Transverse colon (tissue), 4 donors: ENCODE data around the gene TRIM54. TPM values are rescaled to one million over a fixed set of nuclear protein-coding genes. Genes with fewer than 3 reads are reported as not detected.

Experiments
- DNase-seq: peaks from one replicate; pipeline ENCODE4 v3.0.0-alpha.2; 2019
- H3K27ac ChIP-seq, 4 donors: fragments of 200-600 bp; sonication (generic); 2 replicates each; pipeline ENCODE4 v1.5.1; 2016 to 2018; ENCODE audit warnings: inconsistent platforms in 4 of 4
- H3K27me3 ChIP-seq: fragments of 200-600 bp; sonication (generic); 2 replicates; pipeline ENCODE4 v1.5.1; 2017; ENCODE audit warnings: inconsistent platforms
- H3K36me3 ChIP-seq, 4 donors: fragments of 200-600 bp; sonication (generic); 2 replicates each; pipeline ENCODE4 v1.5.1; 2017 to 2019; ENCODE audit warnings: inconsistent platforms in 4 of 4
- H3K4me1 ChIP-seq, 4 donors: fragments of 200-600 bp; sonication (generic); 2 replicates each; pipeline ENCODE4 v1.5.1; 2017 to 2020; ENCODE audit warnings: inconsistent platforms in 4 of 4
- H3K4me3 ChIP-seq, 4 donors: fragments of 200-600 bp; sonication (generic); 1 replicate in 1 of 4; 2 replicates in 3 of 4; pipeline versions ENCODE4 v1.5.1 to v1.6.1; 2017 to 2019; ENCODE audit warnings: inconsistent platforms in 4 of 4
- H3K9me3 ChIP-seq, 2 donors: fragments of 200-600 bp; sonication (generic); 2 replicates each; pipeline ENCODE4 v1.5.1; 2017 to 2019; ENCODE audit warnings: inconsistent platforms in 2 of 2
- CTCF ChIP-seq, 5 experiments: fragments of 200-600 bp in 3 of 5; fragments of 450-650 bp in 2 of 5; sonication (generic) in 3 of 5; IDR thresholded peaks; 1 replicate in 2 of 5; 2 replicates in 3 of 5; pipeline ENCODE4 v1.5.1; 2016 to 2017; ENCODE audit warnings: antibody characterized with exemption in 5 of 5, inconsistent platforms in 3 of 5, mild to moderate bottlenecking in 2 of 5, moderate library complexity in 1 of 5
- EP300 ChIP-seq: sonication (generic); formaldehyde crosslinking; IDR thresholded peaks from one replicate; pipeline ENCODE4 v1.6.1; 2017; ENCODE audit warnings: antibody characterized with exemption, low read depth
- POLR2A ChIP-seq: fragments of 450-650 bp; IDR thresholded peaks from one replicate; pipeline ENCODE4 v1.6.1; 2016; ENCODE audit warnings: antibody characterized with exemption, mild to moderate bottlenecking, moderate library complexity
- POLR2AphosphoS5 ChIP-seq, 3 donors: sonication (generic); formaldehyde crosslinking; IDR thresholded peaks; one replicate each; pipeline ENCODE4 v1.6.1; 2016; ENCODE audit warnings: antibody characterized with exemption in 3 of 3
- WGBS, 2 donors: methylation state at CpG; one replicate each; pipeline ENCODE4 v1.1.5; 2018; ENCODE audit warnings: low coverage in 1 of 2; 5-methylcytosine and 5-hydroxymethylcytosine counted together
- in situ Hi-C, 4 donors: fragments of 200-750 bp; cut with MboI; loops; one replicate each; pipeline versions ENCODE4 v1.15.0 to v1.15.1; 2017; ENCODE audit warnings: low sequenced_read_pairs in 3 of 4, low pct_ligation_motif_present in 1 of 4, low pct_unique_long_range_greater_than_20kb in 1 of 4
- intact Hi-C: fragments of 100-400 bp; cut with DNase I; formaldehyde crosslinking; loops from one replicate; pipeline ENCODE4 v1.15.1; 2023; ENCODE audit warnings: low total_unique reads
- total RNA-seq, 4 donors: library from RNA; depleted of rRNA; stranded (reverse); fragments of >200 nt; gene quantifications; one replicate each; pipeline ENCODE4 v1.1.0, GENCODE V29; 2016

TRIM54 gene
- total RNA-seq, 4 donors from 2014 or later, result 0.40 to 1.9 (median 1.2) TPM; not detected in 1

GRCh38 chr2:27258051-27258450, 24.2 kb upstream of the TRIM54 start:
- in situ Hi-C loops, result no loop called here
- TF ChIP-seq POLR2AphosphoS5 (IDR thresholded peaks at IDR 0.05) (no peak), EP300 (no peak), CTCF (IDR thresholded peaks at IDR 0.05) (no peak), POLR2A (no peak)
- Histone ChIP-seq H3K4me1 (peaks cover 4 to 14% (median 13%) of the 10 kb centered on the region in 4 donors), H3K27me3 (peaks cover 90% of the 10 kb centered on the region), H3K9me3 (no peaks in the 10 kb centered on the region), H3K4me3 (no peak overlapping the region), H3K36me3 (no peaks in the 10 kb centered on the region), H3K27ac (no peak overlapping the region)
- intact Hi-C loops, result no loop called here
- 80 to 83% methylated on average over 1 to 8 of the region's 8 CpGs for WGBS, 2 donors
- no peak for DNase-seq

- intact Hi-C loops, result no loop called here
- 35 to 52% methylated on average over 9 to 11 of the region's 11 CpGs for WGBS, 2 donors
- peaks cover 100% of the 10 kb centered on the region for H3K27me3 ChIP-seq
- H3K9me3 ChIP-seq, result no peaks in the 10 kb centered on the region
- in situ Hi-C loops, result no loop called here
- no peak overlapping the region for H3K27ac ChIP-seq
- no peaks in the 10 kb centered on the region for H3K36me3 ChIP-seq
- peaks cover 14 to 36% (median 35%) of the 10 kb centered on the region in 4 donors for H3K4me1 ChIP-seq
- TF ChIP-seq EP300 (no peak), POLR2A (no peak), POLR2AphosphoS5 (IDR thresholded peaks at IDR 0.05) (no peak), CTCF (IDR thresholded peaks at IDR 0.05) (no peak)
- DNase-seq, result no peak
- no peak overlapping the region for H3K4me3 ChIP-seq
These were observed 20.8 kb upstream of the TRIM54 start for GRCh38 chr2:27261241-27261925.

GRCh38 chr2:27261926-27262298, 20.3 kb upstream of the TRIM54 start:
- intact Hi-C loops (no loop called here), in situ Hi-C loops (no loop called here)
- TF ChIP-seq POLR2AphosphoS5 (IDR thresholded peaks at IDR 0.05), result no peak
- no peak for TF ChIP-seq EP300
- no peak for TF ChIP-seq POLR2A
- no peak for TF ChIP-seq CTCF (IDR thresholded peaks at IDR 0.05)
- Histone ChIP-seq H3K4me1 (peaks cover 14 to 36% (median 35%) of the 10 kb centered on the region in 4 donors), H3K27me3 (peaks cover 100% of the 10 kb centered on the region), H3K36me3 (no peaks in the 10 kb centered on the region), H3K9me3 (no peaks in the 10 kb centered on the region), H3K27ac (no peak overlapping the region), H3K4me3 (peak overlapping the region in 3 of 4 donors; percentile 26 to 57 (median 49))
- DNase-seq, result no peak
- WGBS, 2 donors, result 4% methylated on average over 18 of the region's 40 CpGs; no CpG with 5 or more reads in 1 of the 2 donors

- intact Hi-C loops, result no loop called here
- peak; percentile 71 for DNase-seq
- H3K4me1 ChIP-seq, result peaks cover 14 to 36% (median 35%) of the 10 kb centered on the region in 4 donors
- in situ Hi-C loops, result no loop called here
- H3K27ac ChIP-seq, result no peak within 1 kb of the TSS
- H3K27me3 ChIP-seq, result peaks cover 100% of the 10 kb centered on the region
- WGBS, 2 donors, result 1% methylated on average over 60 of the region's 96 CpGs; no CpG with 5 or more reads in 1 of the 2 donors
- no peaks in the 10 kb centered on the region for H3K36me3 ChIP-seq
- H3K4me3 ChIP-seq, result peak within 1 kb of the TSS; percentile 20 to 57 (median 38)
- H3K9me3 ChIP-seq, result no peaks in the 10 kb centered on the region
- TF ChIP-seq CTCF (IDR thresholded peaks at IDR 0.05) (no peak), POLR2A (no peak), EP300 (no peak), POLR2AphosphoS5 (IDR thresholded peaks at IDR 0.05) (no peak)
These were observed 19.6 kb upstream of the TRIM54 start, which contains the start of gene SLC30A3 for GRCh38 chr2:27262379-27263286. Gene SLC30A3, minus strand, starts transcription at chr2:27263047. Its CDS starts 141 bp downstream, at chr2:27262906.
